ENCODE data around the gene CTCF.

DNA sequence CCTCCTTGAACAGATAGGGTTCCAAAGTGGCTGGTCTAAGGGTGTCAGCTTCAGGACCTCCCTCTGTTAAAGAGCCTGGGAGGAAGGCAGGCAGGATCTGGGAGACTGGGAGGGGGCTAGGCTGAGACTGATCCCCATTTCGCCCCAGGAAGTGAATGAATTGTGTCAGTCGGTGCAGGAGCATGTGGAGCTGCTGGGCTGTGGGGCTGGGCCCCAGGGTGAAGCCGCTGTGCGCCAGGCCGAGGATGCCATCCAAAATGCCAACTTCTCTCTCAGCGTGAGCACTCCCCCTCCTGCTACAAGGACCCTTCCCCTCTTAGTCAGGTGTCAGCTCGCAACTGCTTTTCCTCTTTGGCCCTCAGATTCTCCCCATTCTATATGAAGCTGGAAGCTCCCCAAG lies 88.7 kb downstream of the CTCF start:
- TF ChIP-seq, protein P1, sequence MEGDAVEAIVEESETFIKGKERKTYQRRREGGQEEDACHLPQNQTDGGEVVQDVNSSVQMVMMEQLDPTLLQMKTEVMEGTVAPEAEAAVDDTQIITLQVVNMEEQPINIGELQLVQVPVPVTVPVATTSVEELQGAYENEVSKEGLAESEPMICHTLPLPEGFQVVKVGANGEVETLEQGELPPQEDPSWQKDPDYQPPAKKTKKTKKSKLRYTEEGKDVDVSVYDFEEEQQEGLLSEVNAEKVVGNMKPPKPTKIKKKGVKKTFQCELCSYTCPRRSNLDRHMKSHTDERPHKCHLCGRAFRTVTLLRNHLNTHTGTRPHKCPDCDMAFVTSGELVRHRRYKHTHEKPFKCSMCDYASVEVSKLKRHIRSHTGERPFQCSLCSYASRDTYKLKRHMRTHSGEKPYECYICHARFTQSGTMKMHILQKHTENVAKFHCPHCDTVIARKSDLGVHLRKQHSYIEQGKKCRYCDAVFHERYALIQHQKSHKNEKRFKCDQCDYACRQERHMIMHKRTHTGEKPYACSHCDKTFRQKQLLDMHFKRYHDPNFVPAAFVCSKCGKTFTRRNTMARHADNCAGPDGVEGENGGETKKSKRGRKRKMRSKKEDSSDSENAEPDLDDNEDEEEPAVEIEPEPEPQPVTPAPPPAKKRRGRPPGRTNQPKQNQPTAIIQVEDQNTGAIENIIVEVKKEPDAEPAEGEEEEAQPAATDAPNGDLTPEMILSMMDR (IDR thresholded peaks at IDR 0.05) = no peak
- no peak for TF ChIP-seq POLR2A (IDR thresholded peaks at IDR 0.05)

Data from tibial nerve (tissue), 3 donors.